ENCODE measurements around the gene UQCRFS1.

Gene UQCRFS1

DNA sequence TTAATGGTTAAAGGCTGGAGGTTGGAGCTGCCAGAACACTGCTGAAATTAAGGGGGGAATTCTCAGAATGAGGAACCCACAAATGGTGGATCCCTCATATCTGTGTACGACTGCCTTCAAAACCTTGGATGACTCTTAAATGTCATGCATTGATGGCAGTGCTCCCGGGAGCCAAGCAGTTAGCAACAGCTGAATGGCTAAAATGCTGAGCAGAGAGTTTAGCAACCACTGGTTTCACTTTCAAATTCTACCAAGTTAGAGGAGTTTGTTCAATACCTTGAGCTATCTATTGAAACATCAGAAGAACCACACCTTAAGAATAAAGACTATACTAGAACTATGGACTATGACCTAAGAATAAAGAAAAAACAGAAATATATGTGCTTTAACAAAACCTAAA is 41.4 kb downstream of the UQCRFS1 start:
- in situ Hi-C loops (cut with MboI; ENCODE audit: low sequenced_read_pairs): no loop called here

DNA sequence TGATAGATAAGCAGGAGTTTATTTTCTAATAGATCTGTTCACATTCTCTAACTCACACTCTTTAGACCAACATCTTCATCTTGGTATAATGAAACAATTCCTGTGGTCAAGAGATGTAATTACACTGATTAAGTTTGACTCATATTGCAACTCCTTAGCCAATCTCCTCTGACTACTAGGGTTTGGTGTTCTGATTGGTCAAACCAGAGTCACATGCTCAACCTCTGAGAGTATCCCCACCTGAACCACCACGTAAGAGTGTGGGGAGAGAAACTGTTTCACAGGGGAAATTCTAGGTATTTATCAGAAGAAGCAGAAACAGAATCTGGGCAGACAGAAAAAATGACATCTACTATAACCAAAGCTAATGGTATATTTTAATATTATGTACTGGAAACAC is 42.4 kb downstream of the UQCRFS1 start:
- in situ Hi-C loops (cut with MboI; ENCODE audit: low sequenced_read_pairs): no loop called here

DNA sequence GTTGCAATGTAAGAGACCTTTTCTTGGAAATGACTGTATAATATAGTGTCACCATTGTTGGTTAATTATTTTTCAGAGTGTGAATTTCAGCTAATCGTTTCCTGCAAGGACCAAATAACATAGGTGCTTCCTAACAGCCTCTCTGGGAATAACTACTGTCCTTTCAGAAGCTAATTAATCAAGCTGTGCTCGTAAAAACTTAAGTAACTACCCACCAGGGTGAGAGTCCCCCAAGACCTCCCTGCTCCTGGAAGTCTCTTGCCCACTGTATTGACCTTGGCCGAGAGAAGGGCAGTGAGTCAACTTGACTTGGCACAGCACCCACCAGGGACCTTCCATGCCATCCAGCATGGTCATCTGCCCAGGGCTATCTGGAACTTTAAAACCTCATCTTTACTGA is 50.3 kb downstream of the UQCRFS1 start:
- in situ Hi-C loops (cut with MboI; ENCODE audit: low sequenced_read_pairs): no loop called here

DNA sequence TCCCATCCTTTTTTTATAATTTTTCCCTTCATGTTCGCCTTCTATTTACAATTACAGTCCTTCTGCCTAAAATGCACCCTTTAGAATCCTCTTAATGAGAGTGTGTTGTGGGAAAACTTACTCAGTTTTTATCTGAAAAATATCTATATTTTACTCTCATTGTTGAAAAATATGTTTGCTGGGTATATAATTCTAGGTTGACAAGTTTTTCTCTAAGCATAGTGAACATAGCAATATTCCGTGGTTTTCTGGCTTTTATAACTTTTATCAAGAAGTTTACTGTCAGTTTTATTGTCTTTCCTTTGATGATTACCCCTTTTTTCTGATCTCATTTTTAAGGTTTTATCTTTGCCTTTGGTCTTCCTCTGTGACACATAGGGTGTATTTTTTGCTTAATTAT is 57.3 kb downstream of the UQCRFS1 start:
- in situ Hi-C loops (cut with MboI; ENCODE audit: low sequenced_read_pairs): no loop called here

Data from HL-60/S4 (cell line).